DND-41 (cell line): ENCODE data around the gene RBFA.

ENCODE experiments used
- ATAC-seq: fragments of 200-7000 bp; cut with Tn5 transposase; 3 replicates; pipeline ENCODE4 v1.9.1; 2021; ENCODE audit warnings: low read depth; ENCODE audit not compliant: insufficient read depth
- DNase-seq: peaks from one replicate; pipeline ENCODE4 v3.0.0-alpha.2; 2020
- H2AFZ ChIP-seq: 2 replicates; pipeline ENCODE4 v1.6.0; 2012; ENCODE audit warnings: low read depth, low read length
- H3K27ac ChIP-seq: 2 replicates; pipeline ENCODE4 v1.5.1; 2012; ENCODE audit warnings: low read length, inconsistent platforms
- H3K27me3 ChIP-seq: fragments of 200-600 bp; sonication (generic); 2 replicates; pipeline ENCODE4 v1.6.0; 2012; ENCODE audit warnings: low read length, mild to moderate bottlenecking, inconsistent platforms; ENCODE audit not compliant: insufficient read depth, poor library complexity
- H3K36me3 ChIP-seq: 2 replicates; pipeline ENCODE4 v1.5.1; 2012; ENCODE audit warnings: low read length, inconsistent platforms; ENCODE audit not compliant: insufficient read depth
- H3K4me1 ChIP-seq: 2 replicates; pipeline ENCODE4 v1.5.1; 2012; ENCODE audit warnings: mild to moderate bottlenecking, low read length; ENCODE audit not compliant: insufficient read depth
- H3K4me2 ChIP-seq: 2 replicates; pipeline ENCODE4 v1.6.0; 2012; ENCODE audit warnings: mild to moderate bottlenecking, moderate library complexity, low read length, inconsistent platforms; ENCODE audit not compliant: insufficient read depth
- H3K4me3 ChIP-seq, 2 experiments: fragments of 200-600 bp in 1 of 2; shearing (Covaris generic) in 1 of 2; 2 replicates each; pipeline ENCODE4 v1.5.1; 2012 to 2016; ENCODE audit warnings: inconsistent platforms in 2 of 2, low read length in 2 of 2, mild to moderate bottlenecking in 2 of 2, low read depth in 1 of 2, moderate library complexity in 1 of 2
- H3K79me2 ChIP-seq: 2 replicates; pipeline ENCODE4 v1.6.0; 2012; ENCODE audit warnings: low read length, inconsistent platforms; ENCODE audit not compliant: insufficient read depth
- H3K9ac ChIP-seq: 2 replicates; pipeline ENCODE4 v1.6.0; 2012; ENCODE audit warnings: low read depth, mild to moderate bottlenecking, inconsistent platforms, low read length, moderate library complexity
- H3K9me3 ChIP-seq: 2 replicates; pipeline ENCODE4 v1.5.1; 2012; ENCODE audit warnings: low read length, moderate library complexity, mild to moderate bottlenecking, inconsistent platforms; ENCODE audit not compliant: insufficient read depth, severe bottlenecking
- H4K20me1 ChIP-seq: 2 replicates; pipeline ENCODE4 v1.6.0; 2012; ENCODE audit warnings: low read length; ENCODE audit not compliant: insufficient read depth
- EZH2 ChIP-seq: IDR thresholded peaks from 3 replicates; pipeline ENCODE4 v1.6.1; 2012; ENCODE audit warnings: borderline replicate concordance, low read depth, mild to moderate bottlenecking, moderate library complexity, low read length, inconsistent platforms; ENCODE audit not compliant: severe bottlenecking
- TF ChIP-seq, protein P1 (sequence below): IDR thresholded peaks from 2 replicates; pipeline ENCODE4 v1.5.1; 2012; ENCODE audit warnings: borderline replicate concordance, low read length, moderate library complexity, mild to moderate bottlenecking; ENCODE audit not compliant: poor library complexity, severe bottlenecking; ENCODE audit errors: extremely low read depth

Gene RBFA

DNA sequence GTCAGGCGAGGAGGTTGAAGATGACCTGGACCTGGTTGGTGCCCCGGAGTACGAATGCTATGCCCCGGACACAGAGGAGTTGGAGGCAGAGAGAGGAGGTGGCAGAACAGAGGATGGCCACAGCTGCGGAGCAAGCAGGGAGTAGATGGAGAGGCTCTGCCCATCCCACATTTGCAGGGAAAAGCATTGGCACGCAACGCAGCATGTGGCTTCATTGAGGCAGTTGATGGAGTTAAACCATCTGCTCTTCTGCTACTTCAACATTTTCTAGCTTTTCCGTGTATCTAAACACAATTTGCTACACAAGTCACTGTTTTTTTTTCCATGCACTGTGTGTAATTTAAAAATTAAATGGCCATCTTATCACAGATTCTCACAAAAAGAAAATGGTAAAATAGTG is 11.8 kb downstream of the RBFA start:
- peaks cover 13% of the 10 kb centered on the region; the same call in 1 of the 2 replicates for H4K20me1 ChIP-seq
- no peak for TF ChIP-seq EZH2
- TF ChIP-seq, protein P1, sequence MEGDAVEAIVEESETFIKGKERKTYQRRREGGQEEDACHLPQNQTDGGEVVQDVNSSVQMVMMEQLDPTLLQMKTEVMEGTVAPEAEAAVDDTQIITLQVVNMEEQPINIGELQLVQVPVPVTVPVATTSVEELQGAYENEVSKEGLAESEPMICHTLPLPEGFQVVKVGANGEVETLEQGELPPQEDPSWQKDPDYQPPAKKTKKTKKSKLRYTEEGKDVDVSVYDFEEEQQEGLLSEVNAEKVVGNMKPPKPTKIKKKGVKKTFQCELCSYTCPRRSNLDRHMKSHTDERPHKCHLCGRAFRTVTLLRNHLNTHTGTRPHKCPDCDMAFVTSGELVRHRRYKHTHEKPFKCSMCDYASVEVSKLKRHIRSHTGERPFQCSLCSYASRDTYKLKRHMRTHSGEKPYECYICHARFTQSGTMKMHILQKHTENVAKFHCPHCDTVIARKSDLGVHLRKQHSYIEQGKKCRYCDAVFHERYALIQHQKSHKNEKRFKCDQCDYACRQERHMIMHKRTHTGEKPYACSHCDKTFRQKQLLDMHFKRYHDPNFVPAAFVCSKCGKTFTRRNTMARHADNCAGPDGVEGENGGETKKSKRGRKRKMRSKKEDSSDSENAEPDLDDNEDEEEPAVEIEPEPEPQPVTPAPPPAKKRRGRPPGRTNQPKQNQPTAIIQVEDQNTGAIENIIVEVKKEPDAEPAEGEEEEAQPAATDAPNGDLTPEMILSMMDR = no peak

DNA sequence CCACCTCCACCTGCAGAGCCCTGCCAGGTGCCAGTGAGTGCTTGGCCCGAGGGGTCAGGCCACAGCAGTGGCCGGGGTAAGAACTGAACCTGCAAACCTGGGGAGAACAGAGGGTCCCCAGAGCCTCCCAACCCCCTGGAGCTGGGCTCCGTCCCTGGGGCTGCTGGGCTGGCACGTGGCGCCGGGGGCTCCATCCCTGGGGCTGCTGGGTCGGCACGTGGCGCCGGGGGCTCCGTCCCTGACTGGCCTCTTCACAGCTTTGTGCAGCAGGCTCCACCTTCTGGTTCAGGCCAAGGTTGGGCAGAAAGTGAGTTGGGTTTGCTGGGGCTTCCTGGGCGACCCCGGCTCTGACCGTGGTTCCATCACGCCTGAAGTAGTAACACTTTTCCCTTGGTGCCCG is 12.2 kb downstream of the RBFA start:
- Histone ChIP-seq H3K4me3 (no peak overlapping the region), H3K4me1 (no peaks in the 10 kb centered on the region), H3K9me3 (peaks cover 4% of the 10 kb centered on the region), H3K27me3 (no peaks in the 10 kb centered on the region), H3K79me2 (no peaks in the 10 kb centered on the region; the same call in 1 of the 2 replicates), H3K36me3 (peaks cover 83% of the 10 kb centered on the region), H3K9ac (no peak overlapping the region), H2AFZ (no peak overlapping the region), H3K27ac (no peak overlapping the region), H4K20me1 (peaks cover 9% of the 10 kb centered on the region; the same call in 1 of the 2 replicates), H3K4me2 (no peak overlapping the region)
- ATAC-seq = no peak
- TF ChIP-seq EZH2 = no peak
- TF ChIP-seq, protein P1 = no peak
- DNase-seq = no peak

More for the DNA sequence above, 11.8 kb downstream of the RBFA start:
- Histone ChIP-seq H3K9me3 (peaks cover 4% of the 10 kb centered on the region), H3K36me3 (peaks cover 86% of the 10 kb centered on the region), H3K4me1 (no peaks in the 10 kb centered on the region), H2AFZ (no peak overlapping the region), H3K9ac (no peak overlapping the region), H3K27ac (no peak overlapping the region), H3K4me2 (no peak overlapping the region), H3K27me3 (no peaks in the 10 kb centered on the region), H3K79me2 (peaks cover 3% of the 10 kb centered on the region; the same call in 1 of the 2 replicates), H3K4me3 (no peak overlapping the region)
- ATAC-seq (no peak), DNase-seq (no peak)

- no peak overlapping the region for H2AFZ ChIP-seq
- ATAC-seq = no peak
These were observed 12.8 kb downstream of the RBFA start for GRCh38 chr18:80046961-80047541.

More at GRCh38 chr18:80046961-80047541, 12.8 kb downstream of the RBFA start:
- Histone ChIP-seq H3K79me2 (no peaks in the 10 kb centered on the region), H3K4me3 (no peak overlapping the region), H3K36me3 (peaks cover 83% of the 10 kb centered on the region), H3K27ac (no peak overlapping the region), H3K4me1 (no peaks in the 10 kb centered on the region), H4K20me1 (peaks cover 8% of the 10 kb centered on the region; the same call in 1 of the 2 replicates), H3K4me2 (no peak overlapping the region), H3K9ac (no peak overlapping the region), H3K27me3 (no peaks in the 10 kb centered on the region), H3K9me3 (peaks cover 4% of the 10 kb centered on the region)
- no peak for TF ChIP-seq EZH2
- TF ChIP-seq, protein P1 = no peak
- no peak for DNase-seq
